GM13977 (cell line): ENCODE measurements around the gene TENM3.
A peak's percentile ranks its signal among the peaks of the same experiment; 100 is the strongest.

Experiments
- DNase-seq: peaks from one replicate; pipeline ENCODE4 v3.0.0; 2012; ENCODE audit warnings: low spot score
- CTCF ChIP-seq: IDR thresholded peaks from 2 replicates; pipeline ENCODE4 v1.5.1; 2012; ENCODE audit warnings: mild to moderate bottlenecking, control low read depth; ENCODE audit not compliant: insufficient read depth; ENCODE audit errors: extremely low read depth, missing control alignments
- in situ Hi-C: fragments of 300-500 bp; cut with MboI; formaldehyde crosslinking; loops from one replicate; pipeline ENCODE4 v1.12.0; 2022; ENCODE audit warnings: low sequenced_read_pairs, low pct_unique_long_range_greater_than_20kb, mixed read lengths, inconsistent platforms; ENCODE audit not compliant: unreplicated experiment

The TENM3 gene

GRCh38 chr4:182640932-182641331, 397.7 kb downstream of the TENM3 start:
- no peak for DNase-seq
- in situ Hi-C loops: no loop called here
- TF ChIP-seq CTCF: no peak

GRCh38 chr4:182642831-182643230, 399.6 kb downstream of the TENM3 start:
- no peak for TF ChIP-seq CTCF
- peak; percentile 21 for DNase-seq
- in situ Hi-C loops: no loop called here

GRCh38 chr4:182643801-182644682, 400.8 kb downstream of the TENM3 start:
- no peak for DNase-seq
- in situ Hi-C loops: no loop called here
- no peak for TF ChIP-seq CTCF

- in situ Hi-C loops: no loop called here
- no peak for TF ChIP-seq CTCF
- DNase-seq: no peak
These were observed 401.5 kb downstream of the TENM3 start for GRCh38 chr4:182644683-182645050.

GRCh38 chr4:182645511-182645910, 402.3 kb downstream of the TENM3 start:
- no peak for TF ChIP-seq CTCF
- no peak for DNase-seq
- in situ Hi-C loops: no loop called here

- no peak for TF ChIP-seq CTCF
- in situ Hi-C loops: no loop called here
- DNase-seq: no peak
These were observed 404.6 kb downstream of the TENM3 start for GRCh38 chr4:182647646-182648300.
